Fibroblast of lung (primary cell): ENCODE results near the gene CMC2.

Experiments
- CTCF ChIP-seq, 2 donors: IDR thresholded peaks in 1 of 2; conservative IDR thresholded peaks in 1 of 2; 1 replicate in 1 of 2; 2 replicates in 1 of 2; pipeline ENCODE4 v1.5.1; 2011 to 2012; ENCODE audit warnings: low read length in 2 of 2, control low read depth in 1 of 2, inconsistent platforms in 1 of 2, low read depth in 1 of 2, mild to moderate bottlenecking in 1 of 2
- EZH2 ChIP-seq: IDR thresholded peaks from 2 replicates; pipeline ENCODE4 v1.5.1; 2012; ENCODE audit warnings: low read length, control low read depth, mild to moderate bottlenecking; ENCODE audit errors: missing control alignments

GRCh38 chr16:80924372-80924978, 82.2 kb downstream of the CMC2 start:
- peak; percentile 64 to 67 for TF ChIP-seq CTCF (conservative IDR thresholded peaks at IDR 0.05 in 1 of 2, IDR thresholded peaks at IDR 0.05 in 1 of 2; ENCODE audit: low read depth in 1 of 2, low read length in 2 of 2)
- no peak for TF ChIP-seq EZH2
